Nephron (organoid): ENCODE measurements around the gene TRIM65.

Experiments used
- H3K27ac Mint-ChIP-seq, 3 experiments: 2 replicates each; pipeline ENCODE4 v1.8.0; 2020; ENCODE audit warnings: mixed read lengths in 3 of 3, mild to moderate bottlenecking in 2 of 3, moderate library complexity in 1 of 3
- H3K27me3 Mint-ChIP-seq: 2 replicates; pipeline ENCODE4 v1.8.0; 2021; ENCODE audit warnings: low read depth, mild to moderate bottlenecking, moderate library complexity, mixed read lengths
- H3K36me3 Mint-ChIP-seq: 2 replicates; pipeline ENCODE4 v1.8.0; 2020; ENCODE audit warnings: low read depth, mixed read lengths
- H3K4me1 Mint-ChIP-seq: 2 replicates; pipeline ENCODE4 v1.8.0; 2020; ENCODE audit warnings: mixed read lengths
- H3K4me3 Mint-ChIP-seq, 3 experiments: 2 replicates each; pipeline ENCODE4 v1.8.0; 2020; ENCODE audit warnings: mild to moderate bottlenecking in 3 of 3, mixed read lengths in 3 of 3, moderate library complexity in 2 of 3
- H3K9me3 Mint-ChIP-seq: 2 replicates; pipeline ENCODE4 v1.8.0; 2020; ENCODE audit warnings: mixed read lengths
- TF ChIP-seq, protein P1 (sequence below), 3 experiments: fragments of 200-600 bp; sonication (generic); IDR thresholded peaks; one replicate each; pipeline ENCODE4 v1.5.0; 2021; ENCODE audit warnings: antibody characterized with exemption in 3 of 3; ENCODE audit not compliant: unreplicated experiment in 3 of 3

The TRIM65 gene

DNA sequence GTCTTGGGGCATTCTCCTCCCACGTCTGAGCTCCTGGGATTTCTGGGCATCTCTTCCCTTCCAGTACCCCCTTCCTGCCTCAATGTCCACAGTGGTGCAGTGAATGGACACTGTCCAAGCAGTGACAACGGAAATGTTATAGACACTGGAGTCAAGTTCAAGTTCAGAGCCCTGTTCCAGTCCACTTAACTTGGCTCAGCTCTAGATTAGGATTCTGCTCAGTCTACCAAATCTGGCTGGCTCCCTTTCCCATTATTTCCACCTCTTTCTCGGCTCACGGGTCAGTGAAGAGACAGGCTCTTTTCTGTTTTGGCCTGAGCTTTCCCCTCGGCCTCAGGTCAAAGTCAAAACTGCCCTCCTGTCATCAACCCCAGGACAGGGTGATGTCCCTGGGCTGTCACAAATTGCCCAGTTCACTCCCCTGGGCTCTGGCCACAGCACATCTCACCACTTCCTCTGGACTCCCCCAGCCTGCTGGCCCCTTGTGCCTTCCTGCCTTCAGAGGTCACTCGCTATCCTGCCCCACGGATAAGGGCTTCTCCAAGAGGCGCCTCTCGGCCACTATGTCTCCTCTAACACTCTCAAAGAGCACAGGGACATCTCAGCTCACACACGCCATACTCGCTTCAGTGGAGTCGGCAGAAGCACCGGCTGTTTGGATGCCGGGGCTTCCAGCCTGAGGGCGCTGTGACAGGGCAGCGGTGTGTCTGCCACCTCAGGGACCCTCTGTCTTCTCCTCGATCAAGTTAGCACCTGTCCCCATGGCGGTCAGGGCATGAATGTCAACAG is 25.6 kb upstream of the TRIM65 start:
- no peaks in the 10 kb centered on the region for H3K36me3 Mint-ChIP-seq
- peak overlapping the region in 1 of 3 experiments; percentile 67 for H3K27ac Mint-ChIP-seq
- H3K9me3 Mint-ChIP-seq: no peaks in the 10 kb centered on the region
- H3K4me1 Mint-ChIP-seq: peaks cover under 1% of the 10 kb centered on the region
- TF ChIP-seq, protein P1, sequence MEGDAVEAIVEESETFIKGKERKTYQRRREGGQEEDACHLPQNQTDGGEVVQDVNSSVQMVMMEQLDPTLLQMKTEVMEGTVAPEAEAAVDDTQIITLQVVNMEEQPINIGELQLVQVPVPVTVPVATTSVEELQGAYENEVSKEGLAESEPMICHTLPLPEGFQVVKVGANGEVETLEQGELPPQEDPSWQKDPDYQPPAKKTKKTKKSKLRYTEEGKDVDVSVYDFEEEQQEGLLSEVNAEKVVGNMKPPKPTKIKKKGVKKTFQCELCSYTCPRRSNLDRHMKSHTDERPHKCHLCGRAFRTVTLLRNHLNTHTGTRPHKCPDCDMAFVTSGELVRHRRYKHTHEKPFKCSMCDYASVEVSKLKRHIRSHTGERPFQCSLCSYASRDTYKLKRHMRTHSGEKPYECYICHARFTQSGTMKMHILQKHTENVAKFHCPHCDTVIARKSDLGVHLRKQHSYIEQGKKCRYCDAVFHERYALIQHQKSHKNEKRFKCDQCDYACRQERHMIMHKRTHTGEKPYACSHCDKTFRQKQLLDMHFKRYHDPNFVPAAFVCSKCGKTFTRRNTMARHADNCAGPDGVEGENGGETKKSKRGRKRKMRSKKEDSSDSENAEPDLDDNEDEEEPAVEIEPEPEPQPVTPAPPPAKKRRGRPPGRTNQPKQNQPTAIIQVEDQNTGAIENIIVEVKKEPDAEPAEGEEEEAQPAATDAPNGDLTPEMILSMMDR (IDR thresholded peaks at IDR 0.05; ENCODE audit: unreplicated experiment in 3 of 3): no peak
- H3K4me3 Mint-ChIP-seq: no peak overlapping the region
- no peaks in the 10 kb centered on the region for H3K27me3 Mint-ChIP-seq

DNA sequence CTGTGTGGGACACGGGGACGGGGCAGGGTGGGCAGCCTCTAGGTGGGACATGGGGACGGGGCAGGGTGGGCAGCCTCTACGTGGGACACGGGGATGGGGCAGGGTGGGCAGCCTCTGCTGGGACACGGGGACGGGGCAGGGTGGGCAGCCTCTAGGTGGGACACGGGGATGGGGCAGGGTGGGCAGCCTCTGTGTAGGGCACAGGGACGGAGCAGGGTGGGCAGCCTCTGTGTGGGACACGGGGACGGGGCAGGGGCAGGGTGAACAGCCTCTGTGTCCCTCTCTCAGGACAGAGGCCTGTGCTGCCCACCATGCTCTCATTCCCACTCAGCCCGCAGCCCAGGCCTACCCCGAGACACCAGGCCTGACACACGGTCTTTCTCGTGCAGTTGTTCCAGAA is 24.8 kb upstream of the TRIM65 start:
- Mint-ChIP-seq H3K4me3 (no peak overlapping the region), H3K27ac (no peak overlapping the region), H3K4me1 (peaks cover 5% of the 10 kb centered on the region), H3K27me3 (no peaks in the 10 kb centered on the region), H3K9me3 (no peaks in the 10 kb centered on the region), H3K36me3 (peaks cover 4% of the 10 kb centered on the region)
- TF ChIP-seq, protein P1 (IDR thresholded peaks at IDR 0.05; ENCODE audit: unreplicated experiment in 3 of 3): no peak

DNA sequence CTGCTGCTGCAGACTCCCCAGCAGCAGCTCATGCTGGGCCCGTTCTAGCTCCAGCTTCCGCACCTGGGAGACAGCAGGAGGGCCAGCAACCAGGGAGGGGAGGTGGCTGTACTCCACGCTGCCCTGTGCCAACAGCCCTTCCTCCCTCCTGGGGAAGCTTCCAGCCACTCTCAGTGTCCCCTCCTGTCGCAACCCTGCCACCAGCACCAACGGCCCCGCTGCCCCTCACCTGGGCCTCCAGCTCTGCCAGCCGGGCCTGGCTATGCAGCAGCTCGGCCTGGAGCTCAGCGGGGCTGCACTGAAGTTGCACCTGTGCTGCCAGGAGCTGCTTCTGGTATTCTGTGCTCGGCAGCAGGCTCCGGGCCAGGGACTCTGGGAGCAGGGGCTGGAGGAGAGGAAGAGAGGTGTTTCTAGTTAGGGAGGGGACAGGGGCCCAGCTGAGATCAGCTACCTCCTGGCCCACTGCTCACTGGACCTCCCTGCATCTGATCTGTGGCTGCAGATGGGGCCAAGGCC is 23.4 kb upstream of the TRIM65 start:
- H3K4me3 Mint-ChIP-seq: no peak overlapping the region
- H3K9me3 Mint-ChIP-seq: no peaks in the 10 kb centered on the region
- H3K4me1 Mint-ChIP-seq: peaks cover 5% of the 10 kb centered on the region
- TF ChIP-seq, protein P1 (IDR thresholded peaks at IDR 0.05; ENCODE audit: unreplicated experiment in 3 of 3): no peak
- H3K36me3 Mint-ChIP-seq: peaks cover 4% of the 10 kb centered on the region
- H3K27ac Mint-ChIP-seq: no peak overlapping the region
- H3K27me3 Mint-ChIP-seq: no peaks in the 10 kb centered on the region

DNA sequence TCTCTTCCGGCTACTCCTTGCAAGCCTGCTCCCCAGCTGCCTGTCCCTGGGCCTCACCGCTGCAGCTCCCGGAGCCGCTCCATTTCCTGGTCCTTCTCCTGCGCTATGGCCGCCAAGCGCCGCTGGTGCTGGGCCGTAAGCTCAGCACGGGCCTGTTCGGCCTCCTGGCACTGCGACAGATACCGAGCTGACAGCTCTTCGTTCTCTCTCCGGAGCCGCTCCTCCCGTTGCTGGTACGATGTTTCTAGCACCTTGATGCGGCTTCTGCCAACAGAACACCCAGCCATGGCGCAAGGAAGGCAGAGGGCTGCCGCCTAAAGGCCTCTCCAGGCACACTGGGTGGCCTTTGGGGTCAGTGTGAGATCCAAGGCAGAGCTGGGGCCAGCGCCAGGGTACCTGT is 22.9 kb upstream of the TRIM65 start:
- Mint-ChIP-seq H3K4me1 (peaks cover 5% of the 10 kb centered on the region), H3K9me3 (no peaks in the 10 kb centered on the region), H3K27me3 (no peaks in the 10 kb centered on the region), H3K36me3 (peaks cover 4% of the 10 kb centered on the region), H3K4me3 (no peak overlapping the region), H3K27ac (no peak overlapping the region)
- TF ChIP-seq, protein P1 (IDR thresholded peaks at IDR 0.05; ENCODE audit: unreplicated experiment in 3 of 3): no peak

DNA sequence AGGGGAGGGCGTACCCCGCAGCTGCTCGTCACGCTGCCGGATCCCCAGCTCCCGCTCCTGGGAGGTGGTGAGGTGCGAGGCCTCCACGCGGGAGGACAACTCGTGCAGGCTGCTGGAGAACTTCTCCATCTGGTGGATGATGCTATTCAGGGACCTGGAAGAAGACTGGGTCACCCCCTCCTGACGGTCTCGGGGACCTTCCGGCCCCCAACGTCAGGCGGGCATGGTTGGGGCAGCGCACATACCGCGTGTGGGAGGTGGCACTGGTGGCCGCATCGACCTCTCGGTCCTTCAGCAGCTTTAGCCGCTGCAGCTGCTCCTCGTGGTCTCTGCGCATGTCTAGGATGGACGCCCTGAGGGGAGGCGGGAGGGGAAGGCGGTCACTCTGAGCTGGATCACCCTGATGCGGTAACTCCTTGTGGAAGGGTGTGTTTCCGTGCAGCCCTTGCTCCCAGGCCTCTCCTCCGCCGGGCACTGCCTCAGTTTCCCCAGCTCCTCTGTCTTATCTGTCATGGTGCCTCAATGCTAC is 21.2 kb upstream of the TRIM65 start:
- peaks cover 5% of the 10 kb centered on the region for H3K4me1 Mint-ChIP-seq
- no peak overlapping the region for H3K27ac Mint-ChIP-seq
- no peaks in the 10 kb centered on the region for H3K27me3 Mint-ChIP-seq
- peaks cover 4% of the 10 kb centered on the region for H3K36me3 Mint-ChIP-seq
- no peak overlapping the region for H3K4me3 Mint-ChIP-seq
- H3K9me3 Mint-ChIP-seq: no peaks in the 10 kb centered on the region
- TF ChIP-seq, protein P1 (IDR thresholded peaks at IDR 0.05; ENCODE audit: unreplicated experiment in 3 of 3): no peak
